H9 (cell line): ENCODE data around the gene UQCC3. TPM values are rescaled to one million over a fixed set of nuclear protein-coding genes. Genes with fewer than 3 reads are reported as not detected.

Source experiments
- DNase-seq: peaks from one replicate; pipeline ENCODE4 v3.0.0-alpha.2; 2017
- H2AFZ ChIP-seq: one replicate; pipeline ENCODE4 v1.6.1; 2013; ENCODE audit warnings: mild to moderate bottlenecking, low read length, control low read depth, moderate library complexity
- H2AK5ac ChIP-seq: 2 replicates; pipeline ENCODE4 v1.6.1; 2013; ENCODE audit warnings: low read length, control low read depth, mixed read lengths; ENCODE audit not compliant: insufficient read length
- H2BK120ac ChIP-seq: one replicate; pipeline ENCODE4 v1.6.1; 2013; ENCODE audit warnings: low read depth, mild to moderate bottlenecking, low read length, control low read depth, inconsistent platforms; ENCODE audit not compliant: poor library complexity, severe bottlenecking
- H2BK12ac ChIP-seq: 2 replicates; pipeline ENCODE4 v1.6.1; 2013; ENCODE audit warnings: low read length, control low read depth, mixed read lengths, low read depth; ENCODE audit not compliant: insufficient read length
- H2BK15ac ChIP-seq: 2 replicates; pipeline ENCODE4 v1.6.1; 2013; ENCODE audit warnings: low read depth, low read length, control low read depth
- H2BK20ac ChIP-seq: one replicate; pipeline ENCODE4 v1.6.1; 2013; ENCODE audit warnings: low read depth, mild to moderate bottlenecking, low read length, control low read depth, inconsistent platforms; ENCODE audit not compliant: poor library complexity, severe bottlenecking
- H2BK5ac ChIP-seq: 2 replicates; pipeline ENCODE4 v1.6.1; 2013; ENCODE audit warnings: low read length, control low read depth, mixed read lengths; ENCODE audit not compliant: insufficient read length
- H3K14ac ChIP-seq: 2 replicates; pipeline ENCODE4 v1.6.1; 2013; ENCODE audit warnings: low read length, control low read depth; ENCODE audit not compliant: insufficient read depth
- H3K18ac ChIP-seq: 2 replicates; pipeline ENCODE4 v1.6.1; 2013; ENCODE audit warnings: low read depth, mild to moderate bottlenecking, mixed read lengths, low read length, control low read depth; ENCODE audit not compliant: insufficient read length
- H3K23ac ChIP-seq: 2 replicates; pipeline ENCODE4 v1.6.1; 2013; ENCODE audit warnings: low read length, control low read depth, mixed read lengths, low read depth; ENCODE audit not compliant: insufficient read length
- H3K23me2 ChIP-seq: 2 replicates; pipeline ENCODE4 v1.6.1; 2013; ENCODE audit warnings: low read depth, mild to moderate bottlenecking, mixed read lengths, low read length, control low read depth; ENCODE audit not compliant: insufficient read length, poor library complexity, severe bottlenecking
- H3K27ac ChIP-seq: 2 replicates; pipeline ENCODE4 v1.5.1; 2013; ENCODE audit warnings: low read length, control low read depth, mixed read lengths, low read depth; ENCODE audit not compliant: insufficient read length
- H3K27me3 ChIP-seq: 2 replicates; pipeline ENCODE4 v1.6.1; 2013; ENCODE audit warnings: low read length, control low read depth, inconsistent platforms; ENCODE audit not compliant: insufficient read depth
- H3K4ac ChIP-seq: 2 replicates; pipeline ENCODE4 v1.6.1; 2013; ENCODE audit warnings: low read depth, mild to moderate bottlenecking, control low read depth, inconsistent platforms, low read length, moderate library complexity
- H3K4me1 ChIP-seq: 2 replicates; pipeline ENCODE4 v1.6.1; 2013; ENCODE audit warnings: low read length, control low read depth, inconsistent platforms; ENCODE audit not compliant: insufficient read depth
- H3K4me2 ChIP-seq: 2 replicates; pipeline ENCODE4 v1.6.1; 2013; ENCODE audit warnings: low read length, control low read depth, mixed read lengths; ENCODE audit not compliant: insufficient read length, insufficient read depth
- H3K56ac ChIP-seq: 2 replicates; pipeline ENCODE4 v1.6.1; 2013; ENCODE audit warnings: low read depth, mild to moderate bottlenecking, mixed read lengths, low read length, control low read depth; ENCODE audit not compliant: insufficient read length
- H3K79me1 ChIP-seq: 2 replicates; pipeline ENCODE4 v1.6.1; 2013; ENCODE audit warnings: low read depth, mild to moderate bottlenecking, moderate library complexity, low read length, control low read depth, inconsistent platforms; ENCODE audit not compliant: insufficient read depth, poor library complexity, severe bottlenecking
- H3K79me2 ChIP-seq: 2 replicates; pipeline ENCODE4 v1.6.1; 2013; ENCODE audit warnings: low read length, control low read depth, inconsistent platforms; ENCODE audit not compliant: insufficient read depth
- H3K9ac ChIP-seq: 2 replicates; pipeline ENCODE4 v1.6.1; 2013; ENCODE audit warnings: low read length, control low read depth, mixed read lengths; ENCODE audit not compliant: insufficient read length; ENCODE audit errors: extremely low read depth
- H3K9me3 ChIP-seq: one replicate; pipeline ENCODE4 v1.6.1; 2013; ENCODE audit warnings: low read depth, low read length, inconsistent platforms; ENCODE audit not compliant: control insufficient read depth
- H3T11ph ChIP-seq: one replicate; pipeline ENCODE4 v1.6.1; 2013; ENCODE audit warnings: mild to moderate bottlenecking, low read length, control low read depth, inconsistent platforms
- H4K20me1 ChIP-seq: one replicate; pipeline ENCODE4 v1.6.1; 2013; ENCODE audit not compliant: control insufficient read depth, insufficient read length, insufficient read depth
- H4K5ac ChIP-seq: 2 replicates; pipeline ENCODE4 v1.6.1; 2013; ENCODE audit warnings: low read depth, mild to moderate bottlenecking, mixed read lengths, low read length, control low read depth; ENCODE audit not compliant: insufficient read length
- H4K8ac ChIP-seq: replicated peaks from 2 replicates; pipeline ENCODE4 v1.6.1; 2013; ENCODE audit warnings: low read length, control low read depth, mixed read lengths, low read depth; ENCODE audit not compliant: insufficient read length
- H4K91ac ChIP-seq: 2 replicates; pipeline ENCODE4 v1.6.1; 2013; ENCODE audit warnings: low read depth, mild to moderate bottlenecking, moderate library complexity, mixed read lengths, low read length, control low read depth; ENCODE audit not compliant: insufficient read length
- H3K27ac Mint-ChIP-seq, 3 experiments: 2 replicates in 2 of 3; 3 replicates in 1 of 3; pipeline ENCODE4 v1.8.0; 2020 to 2021; ENCODE audit warnings: mixed read lengths in 3 of 3, mild to moderate bottlenecking in 1 of 3, moderate library complexity in 1 of 3
- H3K27me3 Mint-ChIP-seq: 2 replicates; pipeline ENCODE4 v1.8.0; 2021; ENCODE audit warnings: low read depth, mild to moderate bottlenecking, moderate library complexity, mixed read lengths
- H3K36me3 Mint-ChIP-seq, 3 experiments: 2 replicates in 2 of 3; 3 replicates in 1 of 3; pipeline ENCODE4 v1.8.0; 2020 to 2021; ENCODE audit warnings: low read depth in 3 of 3, mixed read lengths in 3 of 3; ENCODE audit not compliant: insufficient read depth in 1 of 3
- H3K4me1 Mint-ChIP-seq, 2 experiments: 2 replicates each; pipeline ENCODE4 v1.8.0; 2020; ENCODE audit warnings: mixed read lengths in 2 of 2
- H3K4me3 Mint-ChIP-seq, 2 experiments: 2 replicates in 1 of 2; 3 replicates in 1 of 2; pipeline ENCODE4 v1.8.0; 2020 to 2021; ENCODE audit warnings: mild to moderate bottlenecking in 2 of 2, mixed read lengths in 2 of 2, moderate library complexity in 1 of 2
- H3K9me3 Mint-ChIP-seq, 2 experiments: 2 replicates in 1 of 2; 3 replicates in 1 of 2; pipeline ENCODE4 v1.8.0; 2020; ENCODE audit warnings: mild to moderate bottlenecking in 2 of 2, mixed read lengths in 2 of 2, moderate library complexity in 1 of 2
- CTCF ChIP-seq: fragments of 200-600 bp; sonication (generic); conservative IDR thresholded peaks from 3 replicates; pipeline ENCODE4 v1.8.0; 2021; ENCODE audit warnings: antibody characterized with exemption, mild to moderate bottlenecking
- WGBS: extraction: QIAGEN DNeasy Blood & Tissue Kit; methylation state at CpG from one replicate; pipeline ENCODE4 v1.1.7; 2013; ENCODE audit warnings: missing lambda C conversion rate, low lambda C conversion rate, mixed read lengths; ENCODE audit not compliant: insufficient read length; ENCODE audit errors: extremely low coverage; 5-methylcytosine and 5-hydroxymethylcytosine counted together
- total RNA-seq: library from RNA; stranded (reverse); gene quantifications from 2 replicates; pipeline ENCODE4 v1.2.1, GENCODE V29; 2021

UQCC3 gene
- total RNA-seq, 1 experiment from 2014 or later = 11.1 TPM

GRCh38 chr11:62664405-62665074 lies 6.9 kb upstream of the UQCC3 start:
- Histone ChIP-seq H2BK12ac (no peak overlapping the region), H2AFZ (no peak overlapping the region), H3K9me3 (no peaks in the 10 kb centered on the region), H3K79me1 (no peaks in the 10 kb centered on the region), H3T11ph (no peak overlapping the region), H3K27me3 (no peaks in the 10 kb centered on the region), H3K79me2 (peaks cover 3% of the 10 kb centered on the region; the same call in 1 of the 2 replicates), H2BK15ac (no peak overlapping the region), H4K5ac (no peak overlapping the region), H4K91ac (no peak overlapping the region), H4K20me1 (no peaks in the 10 kb centered on the region), H2AK5ac (no peak overlapping the region), H3K27ac (no peak overlapping the region), H3K23me2 (peaks cover 14% of the 10 kb centered on the region), H2BK5ac (no peak overlapping the region), H3K4me1 (peaks cover 2% of the 10 kb centered on the region; the same call in 1 of the 2 replicates), H3K9ac (peak overlapping the region; percentile 72), H3K14ac (peak overlapping the region; percentile 74), H4K8ac (no peak overlapping the region), H2BK120ac (no peak overlapping the region), H2BK20ac (no peak overlapping the region), H3K4me2 (peak overlapping the region; percentile 69), H3K4ac (no peak overlapping the region), H3K56ac (no peak overlapping the region), H3K23ac (no peak overlapping the region), H3K18ac (peak overlapping the region; percentile 51)
- peaks cover 16 to 20% of the 10 kb centered on the region in 2 experiments for H3K4me1 Mint-ChIP-seq
- H3K9me3 Mint-ChIP-seq = no peaks in the 10 kb centered on the region; a peak in 1 of 5 replicates
- TF ChIP-seq CTCF = no peak
- no peaks in the 10 kb centered on the region; the same call in 1 of the 2 replicates for H3K27me3 Mint-ChIP-seq
- peak overlapping the region; percentile 89 to 97 (median 96) for H3K27ac Mint-ChIP-seq
- peaks cover 29 to 57% (median 29%) of the 10 kb centered on the region in 3 experiments for H3K36me3 Mint-ChIP-seq
- peak; percentile 74 for DNase-seq
- peak overlapping the region; percentile 94 to 99 for H3K4me3 Mint-ChIP-seq
- WGBS = no CpG with 5 or more reads among the region's 36 CpGs
